Activated CD8-positive, alpha-beta memory T cell treated with anti-CD3 and anti-CD28 coated beads for 36 hours (primary cell): Measurements from ENCODE around the gene PRTN3. TPM values are rescaled to one million over a fixed set of nuclear protein-coding genes. Genes with fewer than 3 reads are reported as not detected.

Source experiments
- CTCF ChIA-PET: fragments of 350-600 bp; sonication (Branson Sonifier 250); formaldehyde crosslinking; loops from one replicate; lab custom pipeline; 2021; ENCODE audit warnings: antibody characterized with exemption; lab: Charles Lee
- POLR2A ChIA-PET: fragments of 350-600 bp; sonication (Branson Sonifier 250); formaldehyde crosslinking; loops from one replicate; lab custom pipeline; 2021; ENCODE audit warnings: antibody characterized with exemption; lab: Charles Lee
- total RNA-seq, 2 experiments: library from RNA; stranded (reverse); gene quantifications; one replicate each; pipeline ENCODE4 v1.2.3, GENCODE V29; 2021

The PRTN3 gene
- total RNA-seq, 2 experiments from 2014 or later = not detected

DNA sequence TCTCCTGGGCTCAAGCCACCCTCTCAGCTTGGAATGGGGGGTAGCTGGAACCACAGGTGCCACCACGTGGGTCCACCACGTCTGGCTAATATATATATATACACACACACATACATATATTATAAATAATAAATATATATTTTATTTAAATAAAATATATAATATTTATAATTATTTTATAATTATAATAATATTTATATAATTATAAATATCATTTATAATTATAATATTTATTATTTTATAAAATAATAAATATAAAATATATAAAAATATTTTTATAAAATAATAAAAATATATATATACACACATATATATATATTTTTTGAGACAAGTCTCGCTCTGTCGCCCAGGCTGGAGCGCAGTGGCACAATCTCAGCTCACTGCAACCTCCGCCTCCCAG is 13.8 kb downstream of the PRTN3 start:
- CTCF ChIA-PET = interaction anchor here (1.0 kb wide), 1 partner anchor 9 kb away, joined by 3 read pairs; no protein-coding TSS in a partner anchor
- POLR2A ChIA-PET = no interaction called here

DNA sequence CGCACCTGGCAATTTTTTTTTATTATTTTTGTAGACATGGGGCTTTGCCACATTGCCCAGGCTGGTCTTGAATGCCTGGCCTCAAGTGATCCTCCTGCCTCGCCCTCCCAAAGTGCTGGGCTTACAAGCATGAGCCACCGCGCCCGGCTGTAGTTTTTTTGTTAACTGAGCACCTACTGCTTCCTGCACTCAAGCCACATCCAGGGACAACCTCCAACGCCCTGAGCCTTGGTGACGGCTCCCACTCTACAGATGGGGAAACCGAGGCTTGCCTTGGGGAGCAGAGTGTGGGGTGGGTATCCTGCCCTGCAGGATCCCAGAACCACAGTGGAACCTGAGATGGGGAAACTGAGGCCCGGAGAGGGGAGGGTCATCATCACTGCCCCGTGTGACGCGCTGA is 14.3 kb downstream of the PRTN3 start:
- CTCF ChIA-PET = interaction anchor here (0.9 kb wide), 1 partner anchor 65 kb away, joined by 3 read pairs; no protein-coding TSS in a partner anchor

DNA sequence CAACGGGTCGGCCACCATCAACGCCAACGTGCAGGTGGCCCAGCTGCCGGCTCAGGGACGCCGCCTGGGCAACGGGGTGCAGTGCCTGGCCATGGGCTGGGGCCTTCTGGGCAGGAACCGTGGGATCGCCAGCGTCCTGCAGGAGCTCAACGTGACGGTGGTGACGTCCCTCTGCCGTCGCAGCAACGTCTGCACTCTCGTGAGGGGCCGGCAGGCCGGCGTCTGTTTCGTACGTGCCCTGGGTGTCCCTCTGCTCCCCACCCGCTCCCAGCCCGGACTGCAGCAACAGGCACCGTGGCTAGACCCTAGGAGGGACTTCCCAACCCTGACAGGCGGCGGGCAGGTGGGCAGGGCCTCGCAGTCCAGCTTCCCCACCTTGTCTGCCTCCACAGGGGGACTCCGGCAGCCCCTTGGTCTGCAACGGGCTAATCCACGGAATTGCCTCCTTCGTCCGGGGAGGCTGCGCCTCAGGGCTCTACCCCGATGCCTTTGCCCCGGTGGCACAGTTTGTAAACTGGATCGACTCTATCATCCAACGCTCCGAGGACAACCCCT is 14.8 kb downstream of the PRTN3 start:
- CTCF ChIA-PET = interaction anchor here (0.9 to 2.0 kb wide), 4 partner anchors 12 to 128 kb away, joined by 3 to 6 read pairs (median 4); partner anchors contain the start of gene WDR18
- POLR2A ChIA-PET = no interaction called here

More for the DNA sequence above, 14.3 kb downstream of the PRTN3 start:
- POLR2A ChIA-PET = no interaction called here

DNA sequence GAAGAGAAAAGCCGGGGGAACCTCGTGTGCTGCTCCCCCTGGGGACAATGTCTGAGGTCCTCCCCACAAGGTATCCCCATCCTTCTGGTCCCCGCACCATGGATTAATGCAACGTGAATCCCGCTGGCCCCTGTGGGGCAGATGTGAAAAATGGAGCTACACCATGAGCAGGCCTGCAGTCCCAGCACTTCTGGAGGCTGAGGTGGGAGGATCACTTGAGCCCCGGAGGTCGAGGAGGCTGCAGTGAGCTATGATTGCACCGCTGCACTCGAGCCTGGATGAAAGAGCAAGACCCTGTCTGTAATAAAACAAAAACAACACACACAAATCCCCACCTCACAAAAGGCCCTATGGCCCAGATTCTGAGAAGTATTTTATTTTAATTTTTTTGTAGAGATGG is 17.5 kb downstream of the PRTN3 start:
- CTCF ChIA-PET = interaction anchor here (0.7 to 2.8 kb wide), 6 partner anchors 16 to 126 kb away, joined by 3 to 14 read pairs (median 4); partner anchors contain the start of gene WDR18
- POLR2A ChIA-PET = interaction anchor here (0.7 kb wide), 1 partner anchor 103 kb away, joined by 9 read pairs; no protein-coding TSS in a partner anchor

DNA sequence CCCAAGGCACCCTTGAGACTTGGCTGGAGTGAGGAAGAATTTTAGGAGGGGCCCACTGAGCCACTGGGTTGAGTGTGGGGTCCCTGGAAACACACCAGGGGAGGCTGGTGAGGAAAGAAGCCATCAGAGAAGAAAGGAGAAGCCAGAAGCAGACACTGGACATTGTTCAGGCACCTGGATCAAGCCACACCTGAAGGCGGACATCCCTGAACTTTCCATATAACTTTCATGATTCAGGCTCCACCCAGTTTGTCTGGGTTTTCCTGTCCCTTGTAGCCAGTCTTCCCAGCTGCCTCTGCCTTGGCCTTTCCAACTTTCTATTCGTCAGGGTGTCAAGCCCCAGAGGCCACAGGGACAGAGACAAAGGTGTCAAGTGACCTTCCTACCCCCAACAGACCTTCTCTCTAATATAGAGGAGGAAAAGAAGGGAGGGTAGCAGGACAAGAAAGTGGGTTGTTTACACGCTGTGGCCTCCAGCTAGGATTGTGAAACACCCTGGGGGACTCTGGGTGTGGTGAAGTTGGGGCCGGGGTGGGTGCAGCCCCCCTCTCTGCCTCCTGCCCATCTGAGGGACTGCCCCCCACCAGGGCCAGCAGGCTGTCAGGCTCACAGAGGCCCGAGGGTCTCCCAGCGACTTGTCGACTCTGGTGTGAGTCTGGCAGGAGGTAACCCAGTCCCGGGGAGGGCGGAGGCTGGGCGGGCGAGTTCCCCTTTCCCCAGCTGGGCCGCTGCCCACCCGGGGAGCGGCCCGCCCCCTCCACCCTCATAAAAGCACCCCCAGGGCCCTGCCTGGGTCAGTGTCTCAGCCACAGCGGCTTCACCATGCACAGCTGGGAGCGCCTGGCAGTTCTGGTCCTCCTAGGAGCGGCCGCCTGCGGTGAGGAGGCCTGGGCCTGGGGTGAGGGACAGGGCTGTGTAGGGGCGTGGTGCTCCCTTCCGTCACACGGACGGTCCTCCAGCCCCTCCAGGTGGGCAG is 18.4 kb downstream of the PRTN3 start, which contains the start of gene CFD:
Gene CFD, plus strand, starts transcription at position 797 of the 976 bp plus-strand sequence. Its CDS starts 26 bp downstream, at position 823.
- CTCF ChIA-PET = interaction anchor here (1.0 to 2.8 kb wide), 6 partner anchors 16 to 123 kb away, joined by 3 to 14 read pairs (median 4); no protein-coding TSS in a partner anchor
- POLR2A ChIA-PET = interaction anchor here (0.7 kb wide), 1 partner anchor 103 kb away, joined by 9 read pairs; no protein-coding TSS in a partner anchor

DNA sequence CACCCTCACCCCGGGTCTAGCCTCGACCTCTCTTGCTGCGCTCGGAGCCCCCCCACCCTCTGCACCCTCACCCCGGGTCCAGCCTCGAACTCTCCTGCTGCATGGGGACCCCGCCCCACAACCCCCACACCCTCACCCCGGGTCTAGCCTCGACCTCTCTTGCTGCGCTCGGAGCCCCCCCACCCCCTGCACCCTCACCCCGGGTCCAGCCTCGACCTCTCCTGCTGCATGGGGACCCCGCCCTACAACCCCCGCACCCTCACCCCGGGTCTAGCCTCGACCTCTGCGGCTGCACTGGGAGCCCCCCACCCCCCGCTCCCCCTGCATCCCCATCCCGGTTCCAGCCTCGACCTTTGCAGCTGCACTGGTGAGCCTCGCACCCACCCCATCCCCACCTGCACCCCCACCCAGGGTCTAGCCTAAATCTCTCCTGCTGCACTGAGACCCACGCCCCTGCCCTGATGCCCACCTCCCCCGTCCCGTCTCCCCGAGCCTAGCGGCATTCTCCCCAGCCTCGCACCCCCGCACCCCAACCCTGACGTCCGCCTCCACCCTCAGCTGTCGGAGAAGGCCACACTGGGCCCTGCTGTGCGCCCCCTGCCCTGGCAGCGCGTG is 20.4 kb downstream of the PRTN3 start:
- ChIA-PET POLR2A (no interaction called here), CTCF (no interaction called here)

DNA sequence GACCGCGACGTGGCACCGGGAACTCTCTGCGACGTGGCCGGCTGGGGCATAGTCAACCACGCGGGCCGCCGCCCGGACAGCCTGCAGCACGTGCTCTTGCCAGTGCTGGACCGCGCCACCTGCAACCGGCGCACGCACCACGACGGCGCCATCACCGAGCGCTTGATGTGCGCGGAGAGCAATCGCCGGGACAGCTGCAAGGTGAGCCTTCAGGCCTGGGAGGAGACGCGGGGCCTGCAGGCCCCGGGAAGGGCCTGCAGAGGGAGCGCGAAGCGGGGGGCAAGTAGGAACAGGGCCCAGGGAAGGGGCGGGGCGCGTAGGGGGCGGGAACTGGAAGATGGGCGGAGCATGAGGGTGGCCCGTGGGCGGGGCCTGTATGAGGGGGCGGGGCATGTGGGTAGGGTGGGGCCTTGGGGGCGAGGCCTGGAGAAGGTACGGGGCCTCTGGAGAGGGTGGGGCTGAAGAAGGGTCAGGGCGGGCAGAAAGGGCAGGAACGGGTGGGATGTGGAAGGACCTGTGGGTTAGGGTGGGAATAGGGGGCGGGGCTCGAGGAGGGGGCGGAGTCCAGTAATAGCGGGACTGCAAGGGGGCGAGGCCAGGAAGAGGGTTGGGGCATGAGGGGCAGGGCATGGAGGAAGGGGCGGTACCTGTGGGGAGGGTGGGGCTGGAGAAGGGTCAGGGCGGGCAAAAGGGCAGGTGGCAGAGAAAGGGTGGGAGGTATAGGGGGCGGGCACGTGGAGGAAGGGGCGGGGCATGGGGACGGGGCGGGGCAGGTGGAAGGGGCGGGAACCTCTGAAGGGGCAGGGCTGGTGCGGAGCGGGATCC is 21.2 kb downstream of the PRTN3 start:
- POLR2A ChIA-PET = interaction anchor here (0.6 kb wide), 1 partner anchor 213 kb away, joined by 10 read pairs; no protein-coding TSS in a partner anchor

DNA sequence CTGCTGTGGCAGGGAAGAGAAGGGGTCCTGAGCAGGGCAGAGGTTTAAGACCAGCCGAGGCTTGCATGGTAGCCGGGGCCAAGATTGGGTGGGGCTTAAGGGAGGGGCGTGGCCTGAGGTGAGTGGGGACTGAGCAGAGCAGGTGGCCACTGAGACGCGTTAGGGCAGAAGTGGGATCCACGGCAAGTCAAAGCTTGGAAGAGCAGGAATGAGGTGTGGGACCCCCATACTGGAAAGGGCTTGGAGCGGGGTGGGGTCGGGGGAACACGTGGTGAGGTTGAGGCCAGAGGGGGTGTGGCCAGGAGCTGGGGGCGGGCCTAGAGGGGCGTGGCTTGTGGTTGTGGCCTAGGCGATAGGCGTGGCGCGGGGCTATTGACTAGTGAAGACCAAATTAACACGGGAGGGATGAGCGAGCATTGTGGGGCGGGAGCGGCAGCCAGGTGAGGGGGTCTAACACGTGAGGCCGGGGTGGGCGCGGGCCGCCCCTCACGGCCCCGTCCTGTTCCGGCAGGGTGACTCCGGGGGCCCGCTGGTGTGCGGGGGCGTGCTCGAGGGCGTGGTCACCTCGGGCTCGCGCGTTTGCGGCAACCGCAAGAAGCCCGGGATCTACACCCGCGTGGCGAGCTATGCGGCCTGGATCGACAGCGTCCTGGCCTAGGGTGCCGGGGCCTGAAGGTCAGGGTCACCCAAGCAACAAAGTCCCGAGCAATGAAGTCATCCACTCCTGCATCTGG is 21.9 kb downstream of the PRTN3 start:
- CTCF ChIA-PET = interaction anchor here (0.7 to 2.5 kb wide), 13 partner anchors 8 to 326 kb away, joined by 3 to 25 read pairs (median 3); partner anchors contain the start of gene WDR18
- POLR2A ChIA-PET = interaction anchor here (0.6 to 1.0 kb wide), 5 partner anchors 45 to 213 kb away, joined by 3 to 11 read pairs (median 3); partner anchors contain the start of gene WDR18

More for the DNA sequence above, 21.2 kb downstream of the PRTN3 start:
- CTCF ChIA-PET = interaction anchor here (0.7 to 2.5 kb wide), 3 partner anchors 47 to 251 kb away, joined by 3 to 25 read pairs (median 18); partner anchors contain the start of gene WDR18

DNA sequence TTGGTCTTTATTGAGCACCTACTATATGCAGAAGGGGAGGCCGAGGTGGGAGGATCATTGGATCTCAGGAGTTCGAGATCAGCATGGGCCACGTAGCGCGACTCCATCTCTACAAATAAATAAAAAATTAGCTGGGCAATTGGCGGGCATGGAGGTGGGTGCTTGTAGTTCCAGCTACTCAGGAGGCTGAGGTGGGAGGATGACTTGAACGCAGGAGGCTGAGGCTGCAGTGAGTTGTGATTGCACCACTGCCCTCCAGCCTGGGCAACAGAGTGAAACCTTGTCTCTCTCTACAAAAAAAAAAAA is 22.5 kb downstream of the PRTN3 start:
- ChIA-PET CTCF (interaction anchor here (0.6 to 2.5 kb wide), 22 partner anchors 9 to 325 kb away, joined by 3 to 25 read pairs (median 4); partner anchors contain the start of genes CNN2, MED16, RNU6-9 and WDR18), POLR2A (interaction anchor here (0.6 to 1.0 kb wide), 5 partner anchors 44 to 238 kb away, joined by 3 to 11 read pairs (median 3); no protein-coding TSS in a partner anchor)

DNA sequence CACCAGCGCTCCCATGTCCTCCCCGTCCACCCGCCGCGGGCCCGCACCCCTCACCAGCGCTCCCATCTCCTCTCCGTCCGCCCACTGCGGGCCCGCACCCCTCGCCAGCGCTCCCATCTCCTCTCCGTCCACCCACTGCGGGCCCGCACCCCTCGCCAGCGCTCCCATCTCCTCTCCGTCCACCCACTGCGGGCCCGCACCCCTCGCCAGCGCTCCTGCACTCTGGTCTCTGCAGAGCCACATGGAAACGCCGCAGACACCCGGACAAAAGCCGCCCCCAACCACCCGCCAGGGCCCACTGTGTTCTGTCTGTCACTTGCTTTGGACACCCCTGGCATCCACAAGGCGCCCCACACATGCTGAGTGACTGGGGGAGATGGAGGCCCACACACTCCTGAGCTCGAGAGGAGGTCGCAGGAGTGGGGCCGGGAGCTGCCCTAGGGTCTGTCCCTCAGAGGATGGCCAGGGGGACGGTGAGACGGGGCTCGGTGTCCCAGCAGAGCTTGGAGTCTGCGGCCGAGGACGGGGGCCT is 26.0 kb downstream of the PRTN3 start:
- CTCF ChIA-PET = no interaction called here
- POLR2A ChIA-PET = no interaction called here

DNA sequence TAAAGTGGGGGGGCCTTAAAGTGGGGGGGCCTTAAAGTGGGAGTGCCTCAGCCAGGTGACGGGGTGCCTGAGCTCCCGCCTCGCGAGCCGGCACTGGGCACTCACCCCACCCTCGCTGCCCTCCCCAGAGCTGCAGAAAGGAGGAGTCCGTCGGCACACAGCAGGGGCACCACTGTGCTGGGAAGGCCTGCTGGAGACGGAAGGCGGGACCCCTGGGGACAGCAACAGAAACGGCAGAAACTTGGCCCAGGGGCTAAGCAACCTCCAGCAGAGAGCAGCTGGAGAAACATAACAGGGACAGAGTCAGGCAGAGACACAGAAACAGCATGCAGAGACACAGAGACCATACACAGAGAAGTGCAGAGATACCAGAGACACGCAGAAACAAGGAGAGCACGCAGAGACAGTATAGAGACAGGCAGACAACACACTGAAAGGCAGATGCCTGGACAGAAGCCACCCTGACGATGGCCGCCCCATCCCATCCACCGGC is 26.5 kb downstream of the PRTN3 start:
- CTCF ChIA-PET = no interaction called here
- POLR2A ChIA-PET = no interaction called here

DNA sequence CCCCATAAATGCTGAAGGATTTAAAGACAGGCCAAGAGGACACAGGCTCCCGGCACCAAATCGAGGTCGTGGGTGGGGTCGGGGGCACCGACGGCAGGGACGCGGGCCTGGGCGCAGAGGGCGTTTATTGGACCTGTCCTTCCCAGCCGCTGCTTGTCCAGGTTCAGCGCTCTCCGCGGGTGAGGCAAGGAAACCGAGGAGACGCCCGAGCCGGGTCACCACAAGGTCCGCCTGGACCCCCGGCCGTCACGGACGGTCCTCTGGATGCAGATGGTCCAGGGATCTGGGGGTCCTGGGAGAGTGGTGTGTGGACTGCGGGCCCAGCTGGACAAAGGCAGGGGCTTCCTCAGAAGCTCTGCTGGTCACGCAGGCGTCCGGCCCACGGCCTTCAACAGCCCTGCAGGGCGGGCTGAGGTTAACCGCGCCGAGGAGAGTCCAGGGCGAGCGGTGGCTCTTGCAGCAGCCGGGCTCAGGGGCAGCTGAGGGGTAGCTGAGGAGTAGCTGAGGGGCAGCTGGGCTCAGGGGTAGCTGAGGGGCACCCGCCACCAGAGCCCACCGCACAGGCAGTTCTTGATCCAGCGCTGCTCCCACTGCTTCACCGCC is 27.2 kb downstream of the PRTN3 start:
- CTCF ChIA-PET = no interaction called here
- POLR2A ChIA-PET = no interaction called here

DNA sequence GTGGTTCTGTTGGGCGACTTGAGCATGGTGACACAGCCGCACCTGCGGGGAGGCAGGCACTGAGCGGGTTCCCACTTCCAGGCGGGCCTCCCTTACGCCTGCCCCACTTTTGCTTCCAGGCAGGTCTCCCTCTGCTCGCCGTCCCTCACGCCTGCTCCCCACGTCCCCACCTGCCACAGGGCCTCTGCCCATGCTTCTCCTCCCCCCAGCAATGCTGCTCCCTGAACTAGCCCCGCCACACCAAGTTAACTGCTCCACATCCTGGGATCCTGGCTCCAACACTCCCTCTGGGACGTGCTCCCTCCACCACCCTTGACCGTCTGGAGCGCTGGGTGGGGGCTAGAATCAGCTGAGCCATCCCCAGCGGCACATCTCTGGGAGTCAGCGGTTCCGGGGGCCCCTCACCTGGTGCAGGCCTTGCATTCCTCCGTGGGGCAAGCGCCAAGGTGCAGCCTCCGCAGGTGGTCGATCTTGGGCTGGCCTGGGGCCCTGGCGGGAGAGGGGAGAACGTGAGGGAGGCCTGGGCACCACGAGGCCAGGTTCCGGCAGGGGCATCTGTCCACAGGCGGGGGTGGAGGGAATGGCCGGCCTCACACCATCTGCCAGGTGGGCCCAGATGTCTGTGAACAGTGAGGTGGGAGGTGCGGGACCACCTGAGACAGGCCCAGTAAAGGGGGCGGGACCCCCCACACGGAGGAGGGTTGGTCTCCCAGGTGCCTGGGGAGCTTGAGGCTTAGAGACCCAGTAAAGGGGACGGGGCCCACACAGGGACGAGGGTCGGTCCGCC is 27.9 kb downstream of the PRTN3 start:
- ChIA-PET POLR2A (no interaction called here), CTCF (no interaction called here)

DNA sequence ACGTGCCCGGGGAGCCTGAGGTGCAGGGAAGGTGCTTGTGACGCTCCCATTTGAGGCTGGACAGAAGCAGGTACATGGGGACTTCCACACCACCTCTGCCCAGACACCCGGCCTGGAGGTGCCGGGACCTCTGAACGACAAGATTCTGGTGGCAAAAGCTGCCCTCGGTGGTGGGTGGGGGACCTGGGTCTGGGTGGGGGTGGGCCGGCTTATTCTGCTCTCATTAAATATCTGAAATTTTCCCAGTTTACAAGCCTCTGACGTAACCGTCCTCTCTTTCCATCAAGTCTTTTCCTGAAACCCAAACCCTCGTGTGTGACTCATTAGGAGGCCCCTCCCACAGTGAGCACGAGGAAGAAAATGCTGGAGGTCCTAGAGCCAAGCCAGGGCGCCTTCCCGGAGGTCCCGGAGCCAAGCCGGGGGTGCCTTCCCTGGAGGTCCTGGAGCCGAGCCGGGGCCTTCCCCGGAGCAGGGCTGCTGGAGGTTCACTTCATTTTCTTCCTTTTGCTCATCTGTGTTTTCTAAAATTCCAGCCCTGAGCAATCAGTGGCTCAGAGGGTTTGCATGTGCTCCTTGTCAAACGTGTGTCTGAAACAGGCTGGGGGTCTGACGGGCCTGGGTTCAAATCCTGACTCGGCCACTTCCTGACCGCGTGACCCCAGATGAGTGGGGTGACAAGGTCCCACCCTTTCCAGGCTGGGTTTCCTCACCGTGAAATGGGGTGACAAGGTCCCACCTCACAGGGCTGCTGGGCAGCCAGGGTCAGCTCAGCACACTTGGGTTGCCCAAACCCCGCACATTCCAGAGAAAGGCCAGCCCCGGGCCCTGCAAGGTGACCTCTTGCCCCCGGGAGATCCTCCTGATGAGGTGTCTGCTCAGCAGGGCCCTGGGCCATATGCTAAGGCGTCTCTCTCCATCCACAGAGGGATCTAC is 28.7 kb downstream of the PRTN3 start:
- POLR2A ChIA-PET = no interaction called here
- CTCF ChIA-PET = no interaction called here

DNA sequence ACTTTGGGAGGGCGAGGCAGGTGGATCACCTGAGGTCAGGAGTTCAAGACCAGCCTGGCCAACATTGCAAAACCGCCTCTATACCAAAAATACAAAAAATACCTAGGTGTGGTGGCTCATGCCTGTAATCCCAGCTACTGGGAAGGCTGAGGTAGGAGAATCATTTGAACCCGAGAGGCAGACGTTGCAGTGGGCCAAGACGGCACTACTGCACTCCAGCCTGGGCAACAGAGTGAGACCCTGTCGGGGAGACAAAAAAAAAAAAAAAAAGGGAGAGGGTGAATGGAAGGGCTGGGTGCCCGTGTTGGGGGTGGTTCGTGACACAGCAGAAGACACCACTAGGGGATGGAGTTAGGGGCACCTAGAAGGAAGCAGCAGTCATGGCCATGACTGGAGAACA is 29.5 kb downstream of the PRTN3 start:
- ChIA-PET CTCF (interaction anchor here (0.7 kb wide), 1 partner anchor 459 kb away, joined by 4 read pairs; no protein-coding TSS in a partner anchor), POLR2A (no interaction called here)
